GM21529 (cell line): Measurements from ENCODE around the gene OR5AN1.

Source experiments
- ATAC-seq: cut with Tn5 transposase; IDR thresholded peaks from one replicate; pipeline ENCODE4 v1.9.1; 2021; ENCODE audit not compliant: unreplicated experiment

OR5AN1 gene

GRCh38 chr11:59418156-59418555 is 59.5 kb downstream of the OR5AN1 start:
- no peak for ATAC-seq
